Testis (tissue), 2 donors: ENCODE measurements around the gene GOLGA5.

Experiments used
- POLR2A ChIP-seq: fragments of 450-650 bp; IDR thresholded peaks from one replicate; pipeline ENCODE4 v1.6.1; 2017; ENCODE audit warnings: antibody characterized with exemption, mild to moderate bottlenecking, moderate library complexity
- TF ChIP-seq, protein P1 (sequence below), 3 experiments: fragments of 450-650 bp in 2 of 3; fragments of 200-600 bp in 1 of 3; sonication (generic) in 1 of 3; IDR thresholded peaks; one replicate each; pipeline ENCODE4 v1.5.1; 2016 to 2019; ENCODE audit warnings: antibody characterized with exemption in 3 of 3, mild to moderate bottlenecking in 2 of 3, moderate library complexity in 1 of 3

DNA sequence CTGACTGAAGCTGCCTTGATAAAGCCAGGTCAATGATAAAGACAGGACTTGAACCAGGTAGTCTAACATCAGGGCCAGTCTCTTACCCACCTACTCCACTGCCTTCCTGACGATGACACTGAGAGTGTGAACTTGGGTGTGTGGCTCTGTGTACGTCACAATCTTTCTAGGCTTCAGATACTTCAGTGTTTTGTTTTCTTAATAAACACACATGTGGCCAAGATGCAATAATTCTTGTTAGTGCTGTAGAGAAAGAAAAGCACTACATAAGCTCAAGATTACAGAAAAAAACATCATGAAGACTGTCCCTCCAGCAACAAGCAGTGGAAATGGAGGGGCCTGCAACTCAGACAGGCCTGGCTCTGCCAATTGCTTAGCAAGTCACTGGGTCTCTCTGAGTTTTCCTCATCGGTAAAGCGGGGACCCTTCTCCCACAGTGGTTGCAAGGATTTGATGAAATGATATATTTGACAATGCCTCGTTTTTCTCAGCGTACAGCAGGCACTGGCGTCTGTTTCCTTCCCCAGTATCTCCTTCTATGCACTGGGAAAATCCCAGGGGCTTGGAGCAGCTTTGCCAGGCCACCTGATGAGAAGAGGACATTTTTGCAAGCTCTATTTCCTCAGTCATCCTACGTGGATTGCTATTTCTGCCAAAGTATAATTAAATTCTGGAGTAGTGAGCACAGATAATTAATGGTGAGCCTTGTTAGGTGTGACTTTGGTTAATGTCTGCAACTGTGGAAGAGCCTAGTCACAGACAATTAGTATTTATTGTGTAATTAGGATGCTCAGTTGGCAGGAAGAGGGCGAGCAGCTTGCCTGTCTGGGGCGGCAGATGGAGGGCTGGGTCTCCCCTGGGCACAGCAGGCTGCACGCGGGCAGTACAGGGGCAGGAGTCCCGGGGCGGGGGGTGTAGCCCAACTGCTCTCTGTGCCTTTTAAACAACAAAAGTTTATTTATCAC, 73.1 kb downstream of the GOLGA5 start:
- TF ChIP-seq, protein P1, sequence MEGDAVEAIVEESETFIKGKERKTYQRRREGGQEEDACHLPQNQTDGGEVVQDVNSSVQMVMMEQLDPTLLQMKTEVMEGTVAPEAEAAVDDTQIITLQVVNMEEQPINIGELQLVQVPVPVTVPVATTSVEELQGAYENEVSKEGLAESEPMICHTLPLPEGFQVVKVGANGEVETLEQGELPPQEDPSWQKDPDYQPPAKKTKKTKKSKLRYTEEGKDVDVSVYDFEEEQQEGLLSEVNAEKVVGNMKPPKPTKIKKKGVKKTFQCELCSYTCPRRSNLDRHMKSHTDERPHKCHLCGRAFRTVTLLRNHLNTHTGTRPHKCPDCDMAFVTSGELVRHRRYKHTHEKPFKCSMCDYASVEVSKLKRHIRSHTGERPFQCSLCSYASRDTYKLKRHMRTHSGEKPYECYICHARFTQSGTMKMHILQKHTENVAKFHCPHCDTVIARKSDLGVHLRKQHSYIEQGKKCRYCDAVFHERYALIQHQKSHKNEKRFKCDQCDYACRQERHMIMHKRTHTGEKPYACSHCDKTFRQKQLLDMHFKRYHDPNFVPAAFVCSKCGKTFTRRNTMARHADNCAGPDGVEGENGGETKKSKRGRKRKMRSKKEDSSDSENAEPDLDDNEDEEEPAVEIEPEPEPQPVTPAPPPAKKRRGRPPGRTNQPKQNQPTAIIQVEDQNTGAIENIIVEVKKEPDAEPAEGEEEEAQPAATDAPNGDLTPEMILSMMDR (IDR thresholded peaks at IDR 0.05), result no peak
- TF ChIP-seq POLR2A, result no peak
